ENCODE data around the gene STK17A. TPM values are rescaled to one million over a fixed set of nuclear protein-coding genes. Genes with fewer than 3 reads are reported as not detected.
A peak's percentile ranks its signal among the peaks of the same experiment; 100 is the strongest.

STK17A gene
- polyA plus RNA-seq (ENCODE audit: insufficient read length in 3 of 3) = 10 to 100 TPM; 16.2 to 27.5 (median 25.0) TPM
- long read RNA-seq, donor 1, partial matches to known transcripts = 7 of 9 reads
- long read RNA-seq, donor 1, other reads (novel, unspliced or antisense) = 0 of 9 reads
- long read RNA-seq, donor 2, transcript STK17A-201 (7 exons, 3,368 nt) = major isoform, 9 of 18 reads
- long read RNA-seq, donor 2, partial matches to known transcripts = 9 of 18 reads
- long read RNA-seq, donor 2, other reads (novel, unspliced or antisense) = 0 of 18 reads
- long read RNA-seq, donor 3, partial matches to known transcripts = 5 of 9 reads
- long read RNA-seq, donor 3, other reads (novel, unspliced or antisense) = 0 of 9 reads
- long read RNA-seq, donor 4, transcript STK17A-201 (7 exons, 3,368 nt) = major isoform, 6 of 135 reads
- long read RNA-seq, donor 4, partial matches to known transcripts = 115 of 135 reads
- long read RNA-seq, donor 4, other reads (novel, unspliced or antisense) = 13 of 135 reads
- long read RNA-seq, donor 5, partial matches to known transcripts = 0 of 2 reads
- long read RNA-seq, donor 5, other reads (novel, unspliced or antisense) = 0 of 2 reads
- long read RNA-seq, donor 6, partial matches to known transcripts = 6 of 7 reads
- long read RNA-seq, donor 6, other reads (novel, unspliced or antisense) = 0 of 7 reads
- long read RNA-seq, donor 7, transcript STK17A-201 (7 exons, 3,368 nt) = major isoform, 8 of 8 reads
- long read RNA-seq, donor 7, partial matches to known transcripts = 0 of 8 reads
- long read RNA-seq, donor 7, other reads (novel, unspliced or antisense) = 0 of 8 reads
- long read RNA-seq, donor 8, partial matches to known transcripts = 6 of 15 reads
- long read RNA-seq, donor 8, other reads (novel, unspliced or antisense) = 5 of 15 reads
- long read RNA-seq, donor 9, partial matches to known transcripts = 7 of 11 reads
- long read RNA-seq, donor 9, other reads (novel, unspliced or antisense) = 0 of 11 reads
- long read RNA-seq, donor 10, transcript STK17A-201 (7 exons, 3,368 nt) = major isoform, 7 of 9 reads
- long read RNA-seq, donor 10, partial matches to known transcripts = 0 of 9 reads
- long read RNA-seq, donor 10, other reads (novel, unspliced or antisense) = 0 of 9 reads
- long read RNA-seq, donor 11, transcript STK17A-201 (7 exons, 3,368 nt) = major isoform, 6 of 40 reads
- long read RNA-seq, donor 11, partial matches to known transcripts = 33 of 40 reads
- long read RNA-seq, donor 11, other reads (novel, unspliced or antisense) = 0 of 40 reads
- long read RNA-seq, donor 12, transcript STK17A-201 (7 exons, 3,368 nt) = major isoform, 10 of 16 reads
- long read RNA-seq, donor 12, partial matches to known transcripts = 6 of 16 reads
- long read RNA-seq, donor 12, other reads (novel, unspliced or antisense) = 0 of 16 reads
- long read RNA-seq, donor 13, partial matches to known transcripts = 37 of 42 reads
- long read RNA-seq, donor 13, other reads (novel, unspliced or antisense) = 0 of 42 reads
- long read RNA-seq, donor 14, transcript STK17A-201 (7 exons, 3,368 nt) = major isoform, 6 of 114 reads
- long read RNA-seq, donor 14, partial matches to known transcripts = 108 of 114 reads
- long read RNA-seq, donor 14, other reads (novel, unspliced or antisense) = 0 of 114 reads
- long read RNA-seq, donor 15, transcript STK17A-201 (7 exons, 3,368 nt) = major isoform, 7 of 168 reads
- long read RNA-seq, donor 15, partial matches to known transcripts = 151 of 168 reads
- long read RNA-seq, donor 15, other reads (novel, unspliced or antisense) = 8 of 168 reads
- long read RNA-seq, donor 16, transcript STK17A-201 (7 exons, 3,368 nt) = major isoform, 7 of 7 reads
- long read RNA-seq, donor 16, partial matches to known transcripts = 0 of 7 reads
- long read RNA-seq, donor 16, other reads (novel, unspliced or antisense) = 0 of 7 reads

DNA sequence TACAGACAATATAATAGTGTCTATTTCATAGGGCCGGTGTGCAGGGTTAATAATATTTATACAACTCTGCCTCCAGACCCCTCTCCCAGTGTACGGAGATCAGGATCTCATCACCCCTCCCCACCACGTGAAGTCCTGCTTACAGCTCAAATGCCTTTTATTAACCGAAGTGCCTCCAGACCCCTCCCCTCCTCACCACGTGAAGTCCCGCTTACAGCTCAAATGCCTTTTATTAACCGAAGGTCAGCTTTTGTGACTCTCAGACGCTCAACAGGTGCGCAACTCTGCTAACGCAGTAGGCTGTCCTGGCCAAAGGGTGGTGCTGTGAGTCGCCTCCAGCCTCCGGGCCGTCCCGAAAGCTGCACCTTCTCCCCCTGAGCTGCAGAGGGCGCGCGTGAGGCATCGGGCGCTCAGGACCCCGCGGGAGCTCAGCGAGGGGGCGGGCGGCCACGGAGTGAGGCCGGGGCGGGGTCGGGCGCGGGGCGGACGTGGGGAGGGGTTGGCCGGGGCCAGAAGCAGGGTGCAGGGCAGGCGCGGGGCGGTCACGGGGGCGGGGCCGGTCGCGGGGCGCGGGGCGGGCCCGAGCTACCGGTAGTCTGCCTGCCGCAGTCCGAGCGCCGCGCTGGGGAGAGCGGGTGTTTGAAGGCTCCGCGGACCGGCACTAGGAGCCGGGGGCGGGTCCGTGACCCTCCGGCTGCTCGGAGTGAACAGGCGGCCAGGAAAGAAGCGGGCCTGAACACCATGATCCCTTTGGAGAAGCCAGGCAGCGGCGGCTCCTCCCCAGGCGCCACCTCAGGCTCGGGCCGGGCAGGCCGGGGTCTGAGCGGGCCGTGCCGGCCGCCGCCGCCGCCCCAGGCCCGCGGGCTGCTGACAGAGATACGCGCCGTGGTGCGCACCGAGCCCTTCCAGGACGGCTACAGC, at the start of gene STK17A:
Gene STK17A (plus strand): TSS at position 606 of the 921 bp plus-strand sequence. CDS start 136 bp downstream, at position 742.
- DNase-seq = peak; percentile 90

DNA sequence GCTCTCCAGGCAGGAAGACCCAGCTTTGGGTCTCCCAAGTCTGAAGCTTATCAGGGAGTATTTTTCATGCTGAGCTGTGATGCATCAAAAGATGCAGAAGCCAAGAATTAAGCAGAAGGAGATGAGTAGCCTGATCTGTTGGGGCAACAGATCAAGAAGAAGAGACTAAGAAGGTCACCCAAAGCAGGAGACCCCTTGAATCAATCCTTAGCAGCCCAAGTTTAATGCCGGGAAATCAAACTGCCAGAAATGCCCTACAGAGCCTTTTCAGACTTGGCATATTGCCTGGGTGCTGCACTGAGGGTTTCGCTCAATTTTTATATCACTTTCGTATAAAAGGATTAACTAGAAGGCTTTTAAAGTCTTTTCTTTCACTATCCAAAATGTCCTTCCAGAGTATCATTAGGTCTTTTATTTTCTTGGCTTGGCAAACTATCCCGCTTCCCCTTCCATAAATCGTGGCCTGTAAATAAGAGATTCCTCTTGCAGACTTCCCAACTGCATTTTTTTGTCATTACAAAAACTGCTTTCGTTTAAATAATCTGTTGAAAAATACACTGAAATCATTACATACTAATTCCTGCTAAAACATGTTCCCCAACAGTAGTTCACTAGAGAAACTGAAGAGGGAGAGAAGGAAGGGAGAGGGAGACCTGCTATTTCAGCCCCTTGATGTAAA, 49.0 kb upstream of the STK17A start:
- peak; percentile 40 for DNase-seq

DNA sequence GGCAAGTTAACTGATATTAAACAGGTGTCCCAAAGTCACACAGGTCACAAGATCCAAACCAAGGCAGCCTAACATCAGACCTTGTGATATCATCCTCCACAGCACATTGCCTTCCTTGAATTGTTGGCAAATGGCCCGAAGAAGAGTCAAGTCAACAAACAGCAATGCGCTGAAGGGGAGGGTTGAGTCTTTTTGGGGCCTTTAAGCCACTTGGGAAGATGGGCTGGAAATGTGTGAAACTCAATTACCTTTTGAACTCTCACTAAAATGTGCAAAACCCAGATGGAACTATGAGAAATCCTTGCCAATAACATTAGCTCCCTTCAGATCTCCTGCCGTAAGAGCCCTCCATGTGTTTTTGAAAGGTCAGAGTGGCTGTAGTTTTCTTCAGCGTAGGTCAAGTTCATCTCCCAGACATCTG, 47.9 kb upstream of the STK17A start:
- DNase-seq = no peak

DNA sequence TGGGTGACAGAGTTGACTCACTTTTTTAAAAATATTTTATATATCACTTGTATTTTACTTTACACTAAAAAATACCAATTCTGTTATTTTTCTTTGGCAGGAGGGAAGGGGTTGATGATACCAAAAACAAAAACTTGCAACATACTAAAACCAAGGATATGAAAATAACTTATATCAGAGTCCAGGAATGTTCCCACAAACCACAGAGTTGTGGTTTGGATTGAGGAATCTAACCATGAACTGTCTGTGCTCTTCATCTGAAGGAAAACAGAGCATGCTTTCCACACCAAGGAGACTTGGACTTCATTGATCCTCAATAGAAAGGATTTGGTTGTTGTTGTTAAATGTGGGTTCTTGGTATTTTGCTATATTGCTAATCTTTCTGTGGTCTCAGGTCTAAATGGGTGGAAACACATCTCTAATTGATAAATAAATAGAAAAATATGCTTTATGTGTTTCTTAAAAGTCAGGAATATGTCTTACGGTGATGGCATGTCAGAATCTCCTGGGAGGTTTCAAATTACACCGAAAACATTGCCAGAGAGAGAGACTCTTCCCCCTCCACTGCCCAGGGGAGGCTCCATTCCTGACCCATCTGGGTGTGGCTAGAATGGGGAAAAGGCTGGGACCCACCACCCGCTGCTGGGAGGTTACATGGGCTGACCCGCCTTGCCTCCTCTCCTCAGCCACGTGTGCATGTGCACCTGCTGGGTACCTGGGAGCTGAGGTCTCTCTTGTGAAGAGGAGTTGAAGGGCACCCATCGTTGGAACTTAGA, 46.9 kb upstream of the STK17A start:
- no peak for DNase-seq

DNA sequence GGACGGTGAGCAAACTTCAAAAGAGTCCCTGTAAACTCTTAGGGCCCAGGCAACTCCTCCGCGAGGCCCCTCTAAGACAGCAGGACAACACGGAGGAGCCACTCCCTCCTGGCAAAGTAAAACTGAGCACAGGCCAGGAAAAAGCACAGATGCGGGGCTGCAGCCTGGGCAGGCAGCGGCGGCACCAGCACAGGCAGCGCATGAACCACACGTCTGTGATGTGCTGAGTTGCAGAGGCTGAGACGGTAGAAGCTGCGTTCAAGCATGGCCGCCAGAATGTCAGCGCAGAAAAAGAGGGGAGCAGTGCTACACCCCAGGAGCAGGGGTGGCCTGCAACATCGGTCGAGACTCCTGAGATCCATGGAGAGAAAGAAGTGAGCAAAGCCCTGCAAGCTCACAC, 46.1 kb upstream of the STK17A start:
- DNase-seq = no peak

DNA sequence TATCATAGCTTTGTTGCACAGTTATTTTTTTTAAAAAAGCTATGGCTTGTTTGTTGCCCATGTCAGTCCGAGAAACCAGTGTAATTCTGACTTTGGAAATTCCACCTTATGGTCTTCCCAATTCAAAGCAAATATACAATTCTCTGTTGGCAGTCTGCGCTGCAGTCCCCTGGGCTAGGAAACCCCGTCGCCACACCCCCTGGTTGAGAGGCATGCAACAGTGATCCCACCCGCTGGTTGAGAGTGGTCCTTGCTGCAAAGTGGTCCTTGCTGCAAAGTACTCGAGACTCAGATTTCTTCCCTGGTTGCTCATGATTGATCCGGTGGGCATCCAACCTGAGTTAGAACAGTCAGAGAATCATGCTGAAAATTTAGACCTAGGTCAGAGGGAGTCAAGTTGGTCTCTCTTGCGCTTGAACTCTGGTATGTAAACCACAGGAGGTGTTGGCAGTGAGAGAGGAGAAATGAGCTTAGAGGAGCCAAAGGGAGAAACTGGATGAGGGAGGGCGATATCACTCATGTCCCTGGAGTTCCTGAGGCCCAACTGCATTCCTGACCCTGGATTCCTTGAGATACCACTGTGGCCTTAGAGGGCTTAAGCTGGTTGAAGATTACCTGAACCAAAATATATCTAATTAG, 45.0 kb upstream of the STK17A start:
- no peak for DNase-seq

DNA sequence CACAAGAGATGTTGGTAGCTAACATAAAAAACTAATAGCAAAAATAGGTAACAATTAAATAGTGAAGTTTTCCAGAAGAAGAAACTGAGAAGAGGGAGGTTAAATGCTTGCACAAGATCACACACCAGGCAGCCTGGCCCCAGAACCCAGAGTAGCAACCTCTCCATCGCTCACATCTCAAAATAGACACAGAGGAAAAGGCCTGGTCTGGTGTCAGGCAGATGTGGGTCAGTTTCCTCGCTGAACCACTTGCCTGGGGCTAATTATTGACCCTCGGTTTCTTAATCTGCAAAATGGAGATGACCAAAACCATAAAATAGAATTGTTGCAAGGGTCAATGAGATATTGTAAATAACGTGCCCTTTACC, 44.5 kb upstream of the STK17A start:
- DNase-seq = no peak

DNA sequence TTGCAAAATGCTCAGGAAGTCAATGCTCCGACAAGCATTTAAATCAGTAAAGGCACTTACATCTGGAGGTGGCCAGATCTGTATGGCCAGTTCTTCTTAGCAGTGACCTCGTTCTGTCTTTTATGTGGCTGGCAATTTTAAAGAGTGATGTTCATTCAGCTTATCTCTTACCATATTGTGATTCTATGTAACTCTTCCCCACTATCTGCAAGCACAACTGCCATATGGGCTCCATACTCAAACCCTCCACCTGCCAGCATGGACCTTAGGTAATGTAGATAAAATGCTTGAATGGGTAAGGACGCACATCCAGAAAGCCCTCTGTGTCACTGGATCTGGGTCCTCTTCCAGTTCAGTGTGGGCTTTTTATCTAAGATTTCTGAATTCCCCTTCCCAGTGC, 42.4 kb upstream of the STK17A start:
- no peak for DNase-seq

DNA sequence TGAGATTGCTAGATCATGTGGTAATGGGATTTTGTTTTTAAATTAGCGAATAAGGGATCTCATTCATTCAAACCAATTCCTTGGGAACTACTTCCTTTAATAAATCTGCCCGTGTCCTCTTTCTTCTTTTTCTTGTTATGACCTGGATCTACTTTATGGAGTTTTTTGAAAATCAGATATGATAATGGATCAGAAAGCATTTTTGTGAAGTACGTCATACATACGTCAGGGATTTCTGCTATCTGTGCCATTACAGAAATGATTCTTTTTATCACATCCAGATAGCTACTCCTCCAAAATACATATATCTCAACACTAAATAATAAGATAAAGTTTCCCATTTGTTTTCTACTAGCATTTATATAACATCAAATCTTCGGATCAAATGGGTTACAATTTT, 40.2 kb upstream of the STK17A start:
- DNase-seq = no peak

DNA sequence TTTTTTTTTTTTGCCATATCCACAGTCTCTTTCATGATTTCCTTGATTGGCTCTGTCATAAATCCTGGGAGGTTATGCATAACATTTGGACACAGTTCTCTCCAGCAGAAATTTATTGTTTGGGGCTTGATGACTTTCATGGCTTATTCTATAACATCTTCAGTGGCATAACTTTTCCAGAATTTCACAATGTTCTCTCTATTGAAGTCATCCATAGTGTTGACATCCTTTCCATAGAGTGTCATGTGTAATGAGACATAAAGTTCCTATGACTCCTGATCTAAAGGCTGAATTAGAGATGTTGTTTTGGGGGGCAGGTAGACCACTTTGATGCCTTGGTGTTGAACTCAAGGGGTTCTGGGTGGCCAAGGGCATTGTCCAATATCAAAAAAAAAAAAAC, 36.7 kb upstream of the STK17A start:
- no peak for DNase-seq

DNA sequence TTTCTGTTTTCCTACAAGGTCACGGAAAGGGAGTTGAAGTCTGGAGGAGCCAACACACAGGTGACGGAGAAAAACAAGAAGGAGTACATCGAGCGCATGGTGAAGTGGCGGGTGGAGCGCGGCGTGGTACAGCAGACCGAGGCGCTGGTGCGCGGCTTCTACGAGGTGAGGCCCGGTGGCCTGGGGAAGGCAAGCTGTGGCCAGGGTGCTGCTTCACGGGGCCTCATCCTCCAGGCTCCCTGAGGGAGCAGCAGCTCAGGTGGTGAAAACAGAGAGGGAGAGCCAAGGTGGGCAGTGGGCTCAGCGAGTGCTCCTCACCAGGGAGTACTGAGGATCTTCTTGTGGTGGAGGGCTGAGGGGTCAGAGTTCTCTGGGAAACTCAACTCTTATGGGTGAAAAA, 32.5 kb upstream of the STK17A start:
- DNase-seq = no peak

DNA sequence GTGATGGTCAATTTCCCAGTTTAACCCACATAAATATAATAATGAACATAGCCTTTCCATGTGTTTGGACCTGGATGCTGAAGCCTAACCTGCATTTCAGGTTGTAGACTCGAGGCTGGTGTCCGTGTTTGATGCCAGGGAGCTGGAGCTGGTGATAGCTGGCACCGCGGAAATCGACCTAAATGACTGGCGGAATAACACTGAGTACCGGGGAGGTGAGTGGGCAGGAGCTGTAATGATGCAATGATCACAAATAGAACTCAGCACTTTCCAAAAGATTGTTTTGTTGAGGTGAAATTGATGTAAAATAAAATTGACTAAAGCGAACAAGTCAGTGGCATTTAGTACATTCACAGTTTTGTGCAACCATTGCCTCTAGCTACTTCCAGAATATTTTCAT, 30.8 kb upstream of the STK17A start:
- no peak for DNase-seq

DNA sequence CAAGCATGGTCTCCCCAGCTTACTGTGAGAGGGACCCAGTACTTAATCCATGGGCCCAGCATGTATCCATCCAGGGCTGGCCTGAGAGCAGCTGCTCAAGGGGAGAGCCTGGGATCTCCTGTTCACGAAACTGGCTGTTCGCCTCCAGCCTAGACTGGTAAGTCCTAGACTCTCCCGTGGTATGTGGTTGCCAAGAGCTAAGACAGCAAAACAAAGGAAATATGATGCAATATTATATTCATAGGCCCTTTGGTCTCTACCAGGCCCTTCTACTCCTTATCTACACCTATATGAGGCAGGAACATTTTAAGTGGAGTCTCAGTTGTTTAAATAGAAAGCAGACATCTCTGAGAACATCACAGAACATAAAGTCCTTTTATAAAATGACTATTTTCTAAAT, 28.9 kb upstream of the STK17A start:
- no peak for DNase-seq

DNA sequence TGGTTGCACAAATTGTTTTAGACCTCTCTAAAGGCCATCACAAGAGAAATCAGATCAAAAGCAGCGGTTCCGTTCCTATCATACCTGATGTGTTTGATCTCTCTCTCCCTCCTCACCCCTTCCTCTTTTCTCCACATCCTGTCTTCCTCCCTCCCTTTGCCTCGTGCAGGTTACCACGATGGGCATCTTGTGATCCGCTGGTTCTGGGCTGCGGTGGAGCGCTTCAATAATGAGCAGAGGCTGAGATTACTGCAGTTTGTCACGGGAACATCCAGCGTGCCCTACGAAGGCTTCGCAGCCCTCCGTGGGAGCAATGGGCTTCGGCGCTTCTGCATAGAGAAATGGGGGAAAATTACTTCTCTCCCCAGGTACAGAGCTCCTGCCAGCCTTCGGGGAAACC, 28.5 kb upstream of the STK17A start:
- no peak for DNase-seq

DNA sequence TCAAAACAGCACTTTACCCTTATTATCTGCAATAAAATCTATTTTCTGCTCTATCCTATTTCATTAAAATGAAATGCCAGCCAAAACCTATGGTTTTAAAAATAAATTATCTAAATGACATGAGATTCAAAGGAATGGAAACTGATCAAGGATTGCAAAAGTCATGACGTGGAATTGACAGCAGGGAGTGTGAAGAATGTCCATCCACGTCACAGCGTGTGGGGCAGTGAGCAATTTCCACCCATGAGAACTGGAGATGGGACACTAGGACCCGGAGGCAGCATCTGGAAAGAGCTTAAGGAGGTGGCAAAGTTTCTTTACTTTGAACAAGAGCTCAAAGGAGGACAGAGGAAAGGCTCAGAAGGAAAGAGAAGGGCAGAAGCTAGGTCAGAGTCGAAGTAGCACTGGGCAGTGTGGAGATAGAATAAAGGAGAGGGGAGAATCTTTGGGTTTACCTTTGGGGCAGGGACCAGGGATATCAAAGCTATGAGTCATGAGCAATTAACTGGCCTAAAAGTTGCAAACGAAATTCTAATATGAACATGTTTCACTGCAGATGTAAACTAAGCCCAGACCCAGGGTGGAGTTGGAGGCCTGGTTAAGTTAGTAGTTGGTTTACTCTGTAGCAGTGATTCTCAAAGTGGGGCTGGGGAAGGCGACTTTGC, 24.9 kb upstream of the STK17A start:
- DNase-seq = no peak

DNA sequence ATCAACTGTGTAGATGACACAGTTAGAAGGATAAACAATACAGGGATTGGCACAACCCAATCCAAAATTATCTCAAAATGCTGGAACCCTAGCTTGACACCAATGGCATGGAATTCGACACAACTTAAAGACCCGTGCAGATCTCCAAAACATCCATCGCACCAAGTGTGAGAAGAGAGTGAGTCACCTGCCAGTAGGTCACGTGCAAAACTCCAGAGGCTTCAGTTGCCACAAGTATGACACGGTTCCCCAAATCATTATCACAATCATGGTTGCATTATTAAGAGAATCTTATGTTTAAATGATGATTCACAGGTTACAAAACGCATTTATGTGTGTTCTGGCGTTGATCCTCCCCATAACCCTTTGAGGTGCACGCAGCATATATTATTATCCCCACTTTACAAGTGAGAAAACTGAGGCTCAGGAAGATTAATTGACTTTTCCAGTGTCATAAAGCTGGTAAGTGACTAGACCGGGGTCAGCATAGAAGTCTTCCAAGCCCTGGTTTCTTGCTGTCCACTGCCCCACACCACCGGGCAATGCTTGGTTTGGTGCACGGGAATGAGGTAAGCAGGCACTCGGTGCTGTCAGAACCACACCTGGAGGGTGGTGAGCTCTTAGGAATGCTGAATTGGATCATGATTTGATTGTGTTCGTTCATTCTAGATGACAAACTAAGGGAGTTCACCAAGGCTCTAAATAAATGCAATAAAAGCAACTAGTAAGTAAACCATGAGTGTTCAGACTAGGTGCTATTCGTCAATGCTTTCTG, 23.6 kb upstream of the STK17A start:
- no peak for DNase-seq
